ENCODE data around the gene ONECUT3.

Gene ONECUT3

GRCh38 chr19:1752757-1753728 is at the start of gene ONECUT3 (continued):
- TF ChIP-seq ZBTB1 (tag by site-specific recombination; IDR thresholded peaks at IDR 0.05) (no peak), YY2 (tag by site-specific recombination; IDR thresholded peaks at IDR 0.05) (no peak), ZNF580 (tag by site-specific recombination; IDR thresholded peaks at IDR 0.05) (no peak), ZFHX2 (tag by site-specific recombination; conservative IDR thresholded peaks at IDR 0.05) (peak; percentile 80), ZSCAN4 (tag by site-specific recombination; IDR thresholded peaks at IDR 0.05) (no peak), HOXA7 (CRISPR knock-in tag; IDR thresholded peaks at IDR 0.05; ENCODE audit: borderline replicate concordance) (no peak), ZNF677 (tag by site-specific recombination; IDR thresholded peaks at IDR 0.05) (no peak), SCRT2 (tag by site-specific recombination; IDR thresholded peaks at IDR 0.05) (no peak), BCL11A (tag by site-specific recombination; IDR thresholded peaks at IDR 0.05; ENCODE audit: low read depth) (no peak), ZNF707 (tag by site-specific recombination; IDR thresholded peaks at IDR 0.05) (no peak), ZNF274 (IDR thresholded peaks at IDR 0.05; ENCODE audit: low read length) (no peak), ZNF274 (tag by site-specific recombination; IDR thresholded peaks at IDR 0.05; ENCODE audit: borderline replicate concordance) (no peak)

GRCh38 chr19:1704339-1704738 is 49.0 kb upstream of the ONECUT3 start:
- CTCF ChIA-PET, result no interaction called here
- POLR2A ChIA-PET, result no interaction called here

GRCh38 chr19:1705367-1705766 is 47.9 kb upstream of the ONECUT3 start:
- POLR2A ChIA-PET, result no interaction called here
- H3K36me3 ChIP-seq (ENCODE audit: control insufficient read depth in 2 of 2, insufficient read depth in 1 of 2, low read length in 2 of 2), result no peaks in the 10 kb centered on the region
- CTCF ChIA-PET, result no interaction called here
- no peaks in the 10 kb centered on the region for H3K4me1 ChIP-seq (ENCODE audit: control insufficient read depth, insufficient read depth, low read length)
- no peaks in the 10 kb centered on the region for H3K9me3 ChIP-seq (ENCODE audit: control insufficient read depth, insufficient read depth, low read depth, low read length)
- H3K4me3 ChIP-seq (ENCODE audit: low read depth, low read length), result no peak overlapping the region
- H3K27ac ChIP-seq (ENCODE audit: extremely low read depth, low read depth, low read length), result no peak overlapping the region
- TF ChIP-seq ZNF311 (tag by site-specific recombination; IDR thresholded peaks at IDR 0.05; ENCODE audit: borderline replicate concordance), result no peak
- TF ChIP-seq ZNF701 (tag by site-specific recombination; IDR thresholded peaks at IDR 0.05), result no peak
- TF ChIP-seq ZNF366 (tag by site-specific recombination; conservative IDR thresholded peaks at IDR 0.05), result peak; percentile 98
- TF ChIP-seq ZNF660 (tag by site-specific recombination; IDR thresholded peaks at IDR 0.05), result no peak
- TF ChIP-seq ZNF76 (tag by site-specific recombination; IDR thresholded peaks at IDR 0.05; ENCODE audit: borderline replicate concordance, low read depth), result no peak
- TF ChIP-seq ZBTB17 (tag by site-specific recombination; IDR thresholded peaks at IDR 0.05), result peak; percentile 91
- no peak for TF ChIP-seq PATZ1 (tag by site-specific recombination; IDR thresholded peaks at IDR 0.05)
- TF ChIP-seq KLF1 (tag by site-specific recombination; IDR thresholded peaks at IDR 0.05), result 0 out of 2 replicates have a peak, but pooled peaks have one; percentile 9
- 0 out of 2 replicates have a peak, but pooled peaks have one; percentile 14 for TF ChIP-seq ZNF707 (tag by site-specific recombination; IDR thresholded peaks at IDR 0.05)
- TF ChIP-seq ZFP37 (tag by site-specific recombination; IDR thresholded peaks at IDR 0.05), result no peak
- no peak for TF ChIP-seq ZBTB48 (tag by site-specific recombination; IDR thresholded peaks at IDR 0.05)
- peak; percentile 86 for TF ChIP-seq ZFHX2 (tag by site-specific recombination; conservative IDR thresholded peaks at IDR 0.05)
- no peak for TF ChIP-seq ZNF704 (tag by site-specific recombination; IDR thresholded peaks at IDR 0.05)
- TF ChIP-seq EGR2 (tag by site-specific recombination; IDR thresholded peaks at IDR 0.05; ENCODE audit: low read depth), result peak; percentile 93

More at GRCh38 chr19:1704339-1704738, 49.0 kb upstream of the ONECUT3 start:
- TF ChIP-seq ZBTB17 (tag by site-specific recombination; IDR thresholded peaks at IDR 0.05) (peak; percentile 65), ZNF449 (tag by site-specific recombination; IDR thresholded peaks at IDR 0.05) (no peak), ZNF366 (tag by site-specific recombination; conservative IDR thresholded peaks at IDR 0.05) (peak; percentile 95)
- no peaks in the 10 kb centered on the region for H3K36me3 ChIP-seq (ENCODE audit: control insufficient read depth in 2 of 2, insufficient read depth in 1 of 2, low read length in 2 of 2)
- H3K9me3 ChIP-seq (ENCODE audit: control insufficient read depth, insufficient read depth, low read depth, low read length), result no peaks in the 10 kb centered on the region
- no peak overlapping the region for H3K27ac ChIP-seq (ENCODE audit: extremely low read depth, low read depth, low read length)
- H3K4me3 ChIP-seq (ENCODE audit: low read depth, low read length), result no peak overlapping the region
- H3K4me1 ChIP-seq (ENCODE audit: control insufficient read depth, insufficient read depth, low read length), result no peaks in the 10 kb centered on the region

All from HEK293 (cell line).